Activated CD4-positive, alpha-beta T cell treated with anti-CD3 and anti-CD28 coated beads, Interleukin-2, Interleukin-6, amounts not matched to agents 100 ng/mL and 50 ng/mL, durations not matched to agents 16 hours and 8 hours (primary cell): ENCODE measurements around the gene ISCA2.
"Not testable (repeated sequence)": the region's sequence is repeated elsewhere in the genome, so short reads cannot be mapped to it uniquely, and the experiment has no call there.

Experiments
- DNase-seq: peaks from one replicate; pipeline ENCODE4 v3.0.0-alpha.2; 2020

The ISCA2 gene, protein sequence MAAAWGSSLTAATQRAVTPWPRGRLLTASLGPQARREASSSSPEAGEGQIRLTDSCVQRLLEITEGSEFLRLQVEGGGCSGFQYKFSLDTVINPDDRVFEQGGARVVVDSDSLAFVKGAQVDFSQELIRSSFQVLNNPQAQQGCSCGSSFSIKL

DNA sequence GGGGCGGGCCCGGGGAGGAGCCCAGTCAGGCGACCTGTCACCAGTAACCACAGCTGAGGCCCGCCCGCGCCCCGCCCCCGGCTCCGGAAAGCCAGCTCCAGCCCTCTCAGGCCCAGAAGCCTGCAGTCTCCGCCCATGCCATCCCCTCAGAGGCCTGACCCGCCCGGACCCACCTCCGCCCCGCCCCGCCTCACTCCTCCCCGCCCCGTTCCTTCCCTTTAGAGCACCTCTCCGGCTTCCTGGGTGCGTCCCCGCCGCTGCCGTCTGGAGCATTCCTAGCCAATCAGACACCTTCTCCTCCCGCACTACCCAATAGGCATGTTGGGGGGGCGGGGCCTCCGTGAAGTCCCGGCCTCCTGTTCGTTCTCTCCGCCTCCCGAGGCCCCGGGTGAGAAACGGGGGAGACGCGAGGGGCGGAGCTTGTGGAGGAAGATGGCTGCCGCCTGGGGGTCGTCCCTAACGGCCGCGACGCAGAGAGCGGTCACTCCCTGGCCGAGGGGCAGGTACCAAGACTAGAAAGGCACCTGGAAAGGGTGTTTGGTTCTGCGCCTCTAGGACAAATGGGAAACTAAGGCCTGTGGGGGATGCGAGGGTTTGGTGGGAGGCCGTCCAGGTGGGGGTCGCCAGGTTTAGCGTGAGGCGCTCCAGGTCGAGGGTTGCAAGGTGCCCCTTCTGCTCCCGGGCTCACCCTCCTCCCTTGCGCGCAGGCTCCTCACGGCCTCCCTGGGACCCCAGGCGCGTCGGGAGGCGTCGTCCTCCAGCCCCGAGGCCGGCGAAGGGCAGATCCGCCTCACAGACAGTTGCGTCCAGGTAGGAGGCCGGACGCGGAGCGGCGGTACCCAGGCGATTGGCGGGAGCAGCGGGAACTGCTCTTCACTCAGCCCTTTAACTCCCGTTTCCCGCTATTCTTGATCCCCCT lies at the start of gene ISCA2:
Gene ISCA2, plus strand, starts transcription at position 423 of the 919 bp plus-strand sequence. Its CDS starts 10 bp downstream, at position 433.
- peak; percentile 100 for DNase-seq

DNA sequence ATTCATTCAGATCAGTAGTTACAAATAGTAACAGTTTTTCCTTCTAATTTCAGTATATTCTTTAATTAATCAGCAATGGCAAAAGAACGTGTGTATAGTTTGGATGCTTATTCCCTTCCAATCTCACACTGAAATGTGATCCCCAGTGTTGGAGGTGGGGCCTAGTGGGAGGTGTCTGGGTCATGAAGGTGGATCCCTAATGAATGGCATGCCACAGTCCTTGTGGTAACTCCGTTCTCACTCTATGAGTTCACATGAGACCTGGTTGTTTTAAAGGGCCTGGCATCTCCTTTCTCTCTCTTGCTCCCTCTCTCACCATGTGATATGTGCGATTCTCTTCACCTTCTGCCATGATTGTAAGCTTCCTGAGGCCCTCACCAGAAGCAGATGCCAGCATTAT lies 48.7 kb upstream of the ISCA2 start:
- DNase-seq, result no peak

DNA sequence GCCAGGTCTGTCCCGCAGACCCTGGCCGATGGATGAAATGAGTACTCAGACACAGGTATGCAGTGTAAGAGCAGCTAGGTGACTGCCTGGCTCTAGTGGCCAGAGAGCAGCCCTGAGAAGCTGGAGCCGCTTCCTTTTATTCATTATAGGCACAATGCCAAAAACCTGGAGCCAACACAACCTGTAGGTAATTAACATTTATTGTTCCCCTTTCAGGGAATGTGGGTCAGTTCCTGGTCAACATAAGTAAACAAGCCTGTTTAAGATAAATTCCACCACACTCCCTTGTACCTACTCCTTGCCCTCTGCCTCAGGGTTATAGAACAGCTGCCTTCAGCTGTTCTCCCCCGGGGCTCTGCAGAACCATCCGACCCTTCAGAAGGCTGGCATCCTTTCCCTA lies 39.2 kb upstream of the ISCA2 start:
- DNase-seq, result not testable (repeated sequence)

DNA sequence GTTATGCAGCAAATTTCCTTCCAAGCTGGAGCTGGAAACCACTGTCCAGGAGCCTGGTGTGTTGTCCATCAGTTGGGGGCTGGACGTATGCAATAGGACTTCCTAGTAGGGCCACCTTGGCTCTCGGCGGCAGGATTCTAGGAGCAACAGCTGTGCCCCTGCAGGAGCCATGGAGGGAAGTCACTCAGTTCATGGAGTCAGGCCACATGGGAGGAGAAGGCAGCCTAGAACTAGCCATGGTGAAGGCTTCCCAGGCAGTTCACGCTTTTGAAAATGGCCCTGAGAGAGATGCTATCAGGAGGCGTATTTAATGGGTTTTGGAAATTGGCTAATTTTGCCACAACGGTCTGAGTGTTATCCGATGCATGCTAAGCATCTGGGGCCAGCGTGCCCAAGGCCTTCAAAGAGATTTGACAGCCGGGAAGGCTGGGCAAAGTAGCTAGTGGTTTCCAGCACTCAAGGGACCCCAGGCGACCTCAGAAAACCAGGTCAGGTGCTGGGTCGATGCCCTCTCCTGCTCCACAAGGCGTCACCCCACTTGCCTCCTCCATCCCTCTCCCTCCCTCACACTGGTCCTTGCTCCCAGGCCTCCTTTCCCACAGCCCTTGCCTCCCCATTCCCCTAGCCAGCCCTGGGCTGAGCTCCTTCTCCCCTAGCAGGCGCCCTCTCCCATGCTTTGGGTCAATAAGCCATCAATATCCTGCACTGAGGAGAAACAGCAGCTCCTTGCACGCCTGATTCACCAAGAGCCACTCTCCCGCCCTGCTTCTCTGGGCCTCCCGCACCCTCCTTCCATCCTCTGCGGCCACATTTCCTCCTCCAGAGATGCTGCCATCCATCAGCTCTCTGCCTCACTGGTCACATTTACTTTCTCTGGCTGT lies 36.6 kb upstream of the ISCA2 start:
- DNase-seq, result no peak

DNA sequence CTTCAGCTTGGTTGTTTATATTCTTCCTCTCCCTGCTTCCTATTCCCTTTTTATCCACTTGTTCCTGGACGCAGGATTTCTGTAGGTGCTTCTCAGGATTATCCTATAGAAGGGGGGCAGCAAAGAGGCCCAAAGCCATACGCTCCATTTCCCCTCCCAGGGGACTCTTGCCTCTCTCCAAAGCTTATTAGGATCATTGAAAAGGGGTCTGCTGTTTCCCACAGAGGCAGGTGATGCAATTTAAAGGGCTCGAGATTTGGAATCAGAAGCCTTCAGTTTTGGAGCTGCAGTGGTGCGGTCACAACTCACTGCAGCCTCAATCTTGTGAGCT lies 36.0 kb upstream of the ISCA2 start:
- no peak for DNase-seq

DNA sequence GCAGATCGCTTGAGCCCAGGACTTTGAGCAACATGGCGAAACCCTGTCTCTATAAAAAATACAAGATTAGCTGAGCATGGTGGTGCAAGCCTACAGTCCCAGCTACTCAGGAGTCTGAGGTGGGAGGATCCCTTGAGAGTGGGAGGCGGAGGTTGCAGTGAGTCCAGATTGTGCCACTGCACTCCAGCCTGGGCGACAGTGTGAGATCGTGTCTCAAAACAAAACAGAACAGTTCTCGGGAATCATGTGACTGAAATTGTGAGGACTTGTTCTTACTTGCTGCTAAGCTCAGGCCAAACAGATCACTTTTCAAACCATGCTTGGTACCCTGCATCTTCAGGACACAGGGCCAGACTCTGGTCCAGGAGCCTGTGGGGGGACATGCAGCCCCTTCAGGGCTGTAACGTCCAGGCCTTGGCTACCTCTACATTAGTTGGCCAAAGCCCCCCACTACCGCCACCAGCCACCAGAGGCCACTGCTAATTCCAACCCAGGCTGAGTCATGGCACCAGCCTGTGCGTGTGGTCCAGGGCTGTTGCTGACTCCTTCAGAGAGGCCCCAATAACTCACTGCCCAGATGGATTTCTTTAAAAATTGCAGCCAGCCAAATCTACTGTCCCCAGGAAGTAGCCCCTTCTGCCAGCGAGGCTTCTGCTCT lies 34.1 kb upstream of the ISCA2 start:
- peak; percentile 26 for DNase-seq

DNA sequence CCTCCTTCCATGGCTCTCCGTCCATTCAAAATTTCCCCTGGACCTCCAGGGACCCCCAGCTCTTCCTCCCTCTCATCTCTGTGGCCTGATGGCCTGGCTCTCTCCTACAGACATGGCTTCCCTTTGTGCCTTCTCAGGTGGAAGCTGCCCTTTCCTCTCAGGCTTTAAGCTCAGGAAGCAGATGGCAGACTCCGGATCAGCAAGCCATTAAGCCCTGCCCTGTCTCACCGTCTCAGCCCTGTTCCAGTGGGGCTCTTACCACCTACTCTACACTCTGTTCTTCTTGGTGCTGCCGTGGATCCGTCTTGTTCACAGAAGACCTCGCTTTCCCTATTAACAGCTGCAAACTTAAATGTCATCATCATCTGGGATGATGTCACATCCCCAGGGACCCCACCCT lies 33.6 kb upstream of the ISCA2 start:
- DNase-seq, result no peak

DNA sequence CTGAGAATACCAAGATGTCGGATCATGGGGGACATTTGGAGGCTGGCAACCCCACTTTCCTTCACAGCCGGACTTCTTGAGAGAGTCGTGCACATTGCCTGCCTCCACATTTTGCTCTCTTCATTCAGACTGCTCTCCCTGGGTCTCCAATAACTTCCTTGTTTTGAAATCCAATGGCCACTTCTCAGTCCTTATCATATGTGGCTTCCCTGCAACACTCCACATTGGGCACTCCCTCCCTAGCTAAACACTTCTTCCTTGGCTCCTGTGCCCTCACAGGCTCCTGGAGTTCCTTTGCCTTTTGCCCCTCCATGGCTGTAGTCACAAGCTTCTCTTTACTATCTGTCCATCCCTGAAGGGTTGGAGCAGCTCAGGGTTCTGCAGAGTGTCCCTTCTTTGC lies 30.6 kb upstream of the ISCA2 start:
- DNase-seq, result no peak

DNA sequence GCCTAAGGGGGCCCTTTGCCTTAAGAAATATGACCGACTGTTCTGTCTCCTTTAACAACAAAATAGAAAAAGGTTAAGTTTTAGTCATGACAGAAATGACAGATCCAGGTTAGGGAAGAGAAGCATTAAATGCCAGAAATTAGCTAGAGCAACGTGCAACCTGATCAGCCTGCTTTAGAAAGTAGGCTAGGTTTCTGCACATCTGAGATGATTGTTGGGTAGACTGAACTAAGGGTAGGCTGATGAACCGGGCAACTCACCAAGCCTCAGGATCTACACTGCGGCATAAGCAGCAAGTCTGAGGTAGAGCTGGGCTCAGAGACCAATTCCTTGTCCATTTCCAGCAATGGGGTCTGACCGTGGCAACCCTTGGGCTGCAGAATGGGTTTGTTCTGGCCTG lies 29.9 kb upstream of the ISCA2 start:
- no peak for DNase-seq

DNA sequence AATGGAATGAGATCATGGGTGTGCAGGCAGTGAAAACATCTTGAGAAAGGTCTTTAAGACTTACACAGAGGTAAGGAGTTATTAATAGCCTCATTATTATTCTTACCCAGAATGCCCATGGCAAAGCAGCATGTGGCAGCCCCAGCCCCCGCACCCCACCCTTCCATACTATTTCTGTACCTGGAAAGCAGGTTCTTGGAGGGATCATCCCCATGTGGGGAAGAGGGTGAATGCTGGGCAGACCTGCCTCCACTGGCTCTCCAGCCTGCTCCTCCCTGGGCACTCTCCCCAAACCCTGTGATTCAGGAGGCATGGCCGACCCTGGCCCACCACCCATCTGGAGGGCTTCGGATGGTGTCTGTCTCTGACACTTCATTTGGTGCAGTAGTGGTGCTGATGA lies 28.8 kb upstream of the ISCA2 start:
- no peak for DNase-seq

DNA sequence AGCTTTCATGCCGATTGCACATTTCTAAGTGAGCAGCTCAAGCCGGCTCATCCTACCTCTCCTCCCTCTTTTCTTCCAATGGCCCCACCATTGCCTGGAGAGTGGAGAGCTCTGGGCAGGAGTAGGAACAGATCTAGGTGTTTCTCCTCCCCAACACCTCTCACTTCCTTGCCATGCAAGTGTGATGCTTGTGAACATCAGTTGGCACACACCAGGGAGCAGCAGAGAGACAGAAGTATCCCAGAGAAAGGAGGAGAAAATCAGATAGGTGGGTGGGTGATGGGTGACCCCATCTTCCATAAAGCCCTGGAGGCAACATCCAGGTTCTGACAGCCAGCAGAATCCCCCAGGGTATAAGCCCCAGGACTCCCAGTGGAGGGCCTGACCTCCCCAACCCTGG lies 28.2 kb upstream of the ISCA2 start:
- DNase-seq, result no peak

DNA sequence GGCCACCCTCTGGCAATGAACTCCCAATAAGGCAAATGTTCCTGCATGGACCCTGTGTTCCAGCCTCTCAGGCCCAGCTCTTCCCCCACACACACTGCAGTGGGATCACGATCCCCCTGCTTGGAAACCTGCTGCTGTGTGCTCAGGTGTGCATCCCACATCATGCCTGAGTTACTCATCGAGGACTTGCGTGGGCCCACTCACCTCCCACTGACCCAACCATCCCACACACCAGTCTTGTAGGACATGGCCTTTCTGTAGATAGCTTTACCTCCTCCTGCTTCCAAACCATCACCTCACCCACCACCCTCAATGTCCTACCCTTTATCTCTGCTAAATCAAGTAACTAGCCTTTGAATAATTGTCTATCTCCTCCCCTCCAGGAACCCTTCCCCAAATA lies 25.1 kb upstream of the ISCA2 start:
- no peak for DNase-seq

DNA sequence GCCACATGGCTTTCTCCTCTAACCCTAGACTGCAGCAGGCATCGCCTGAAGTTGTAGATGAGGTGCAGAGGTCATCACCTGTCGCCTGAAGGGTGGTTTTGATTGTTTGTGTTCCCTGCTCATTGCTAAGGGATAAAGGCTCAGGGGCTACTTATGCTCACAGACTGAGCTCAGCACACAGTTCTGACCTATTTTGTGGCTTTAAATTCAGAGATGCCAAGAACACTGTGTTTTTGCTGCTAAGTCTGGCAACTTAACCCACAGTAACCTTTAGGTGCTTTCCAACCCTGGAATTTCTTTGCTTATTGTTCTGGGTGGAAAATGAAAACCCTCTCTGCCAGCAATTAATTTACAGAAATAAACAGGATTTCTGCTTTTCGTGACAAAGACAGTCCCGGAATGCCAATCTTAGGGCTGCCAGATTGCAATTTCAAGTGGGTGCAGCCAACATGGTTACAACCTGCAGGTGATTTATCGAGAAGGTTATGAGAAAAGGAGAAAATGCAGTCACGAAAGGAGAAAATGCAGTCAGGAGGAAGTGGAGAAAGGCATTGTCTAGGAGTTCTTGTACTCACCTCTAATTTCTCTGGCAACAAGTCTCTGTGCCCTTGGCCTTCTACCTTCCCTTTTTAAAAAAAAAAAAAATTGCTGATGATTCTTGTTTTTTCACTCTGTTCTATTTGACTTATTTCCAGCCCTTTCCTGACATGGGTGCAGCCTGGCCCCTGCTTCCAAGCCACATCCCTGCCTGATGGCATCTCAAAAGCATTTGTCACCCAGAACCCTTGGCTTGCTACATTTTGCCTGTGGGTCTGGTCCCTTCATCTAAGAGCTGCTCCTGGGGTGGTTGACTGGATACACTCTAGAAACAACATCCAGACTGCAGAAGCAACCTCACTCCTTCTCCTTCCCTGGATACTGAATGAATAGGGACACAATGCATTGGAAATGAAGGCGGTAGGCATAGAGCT lies 23.7 kb upstream of the ISCA2 start:
- no peak for DNase-seq

DNA sequence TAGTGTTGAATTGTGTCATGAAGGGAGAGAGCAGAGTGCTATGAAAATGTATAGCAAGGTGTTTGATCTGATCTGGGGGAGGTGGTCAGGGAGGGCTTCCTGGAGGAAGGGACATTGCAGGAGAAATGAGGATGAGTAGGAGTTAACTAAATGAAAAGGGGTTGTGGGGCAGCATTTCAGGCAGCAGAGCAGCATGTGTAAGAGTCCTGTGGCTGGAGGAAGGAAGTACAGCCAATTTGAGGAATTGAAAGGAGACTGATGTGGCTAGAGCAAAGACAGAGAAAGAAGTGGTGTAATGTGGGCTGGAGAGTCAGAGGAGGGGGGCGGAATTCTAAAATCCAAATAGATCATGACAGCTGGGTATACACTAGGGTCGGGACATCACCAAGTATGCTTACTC lies 21.0 kb upstream of the ISCA2 start:
- no peak for DNase-seq

DNA sequence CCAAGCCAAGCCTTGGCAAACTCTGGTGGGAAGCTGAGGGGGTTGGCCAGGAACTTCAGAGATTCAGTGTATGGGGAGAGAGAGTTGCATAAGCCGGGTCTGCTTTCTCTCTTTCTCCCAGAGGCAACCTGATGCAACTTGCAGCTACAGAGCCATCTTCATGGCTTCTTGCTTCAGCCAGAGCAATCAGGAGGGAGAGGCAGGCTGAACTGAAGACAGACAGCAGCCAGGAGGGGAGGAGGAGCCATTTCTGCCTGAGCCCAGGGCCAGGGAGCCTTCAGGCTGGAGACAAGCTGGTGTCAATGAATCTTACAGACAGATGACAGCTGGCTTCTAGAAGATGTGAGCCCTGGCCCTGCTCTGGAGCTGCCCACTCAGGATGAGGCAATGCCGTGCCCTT lies 19.2 kb upstream of the ISCA2 start:
- no peak for DNase-seq

DNA sequence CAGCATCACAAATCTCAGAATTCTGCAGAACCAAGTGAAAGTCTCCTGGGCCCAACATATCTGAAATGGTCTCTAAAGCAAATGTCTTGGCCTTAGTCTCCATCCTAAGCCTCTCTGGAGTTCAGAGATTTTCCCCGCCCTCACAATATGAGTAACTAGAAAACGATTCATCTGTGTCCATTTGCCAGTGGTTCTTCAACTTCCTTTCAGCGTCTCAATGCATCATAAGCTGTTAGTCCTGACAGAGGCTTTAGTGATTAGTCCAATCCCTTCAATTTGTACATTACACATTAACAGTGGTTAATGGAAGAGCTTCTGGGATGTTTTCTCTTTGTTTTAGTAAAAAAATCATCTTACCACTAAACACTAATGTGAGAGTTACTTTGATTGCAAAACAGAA lies 17.9 kb upstream of the ISCA2 start:
- no peak for DNase-seq

DNA sequence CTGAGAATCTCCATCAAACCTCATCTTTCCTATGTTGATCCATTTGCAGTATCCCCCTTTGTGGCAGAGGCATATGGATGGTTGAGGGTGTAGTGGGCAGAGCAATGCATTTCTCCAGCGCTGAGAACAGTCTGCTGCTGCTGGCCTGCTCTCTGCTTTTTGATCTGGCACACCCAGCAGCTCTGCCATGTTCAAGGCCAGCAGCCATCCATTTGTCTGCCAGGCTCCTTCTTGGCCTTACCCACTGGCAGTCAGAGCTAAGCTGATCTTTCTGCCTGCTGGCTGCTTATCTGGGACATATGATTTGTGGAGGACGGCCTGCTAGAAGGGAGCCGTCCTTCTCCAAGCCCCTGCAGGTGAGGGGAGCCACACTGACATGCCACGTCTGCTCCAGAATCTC lies 17.5 kb upstream of the ISCA2 start:
- DNase-seq, result no peak

DNA sequence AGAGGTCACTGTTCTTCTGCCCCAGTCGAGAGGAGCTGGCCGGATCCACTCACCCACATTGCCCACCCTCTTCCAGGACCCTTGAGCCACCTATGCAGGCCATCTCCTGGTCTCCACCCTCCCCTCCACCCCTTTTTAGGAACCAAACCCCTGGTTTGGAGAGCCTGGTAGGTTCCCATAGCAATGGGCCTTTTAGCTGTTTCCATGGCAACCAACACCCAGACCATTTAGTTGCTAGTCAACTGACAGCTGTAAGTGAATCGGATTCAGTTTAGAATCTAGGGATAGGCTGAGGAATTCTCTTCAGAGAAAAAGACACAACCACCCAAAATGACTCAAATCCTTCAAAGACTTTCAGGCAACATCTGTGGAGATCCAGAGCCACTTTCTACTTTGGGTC lies 17.0 kb upstream of the ISCA2 start:
- no peak for DNase-seq

DNA sequence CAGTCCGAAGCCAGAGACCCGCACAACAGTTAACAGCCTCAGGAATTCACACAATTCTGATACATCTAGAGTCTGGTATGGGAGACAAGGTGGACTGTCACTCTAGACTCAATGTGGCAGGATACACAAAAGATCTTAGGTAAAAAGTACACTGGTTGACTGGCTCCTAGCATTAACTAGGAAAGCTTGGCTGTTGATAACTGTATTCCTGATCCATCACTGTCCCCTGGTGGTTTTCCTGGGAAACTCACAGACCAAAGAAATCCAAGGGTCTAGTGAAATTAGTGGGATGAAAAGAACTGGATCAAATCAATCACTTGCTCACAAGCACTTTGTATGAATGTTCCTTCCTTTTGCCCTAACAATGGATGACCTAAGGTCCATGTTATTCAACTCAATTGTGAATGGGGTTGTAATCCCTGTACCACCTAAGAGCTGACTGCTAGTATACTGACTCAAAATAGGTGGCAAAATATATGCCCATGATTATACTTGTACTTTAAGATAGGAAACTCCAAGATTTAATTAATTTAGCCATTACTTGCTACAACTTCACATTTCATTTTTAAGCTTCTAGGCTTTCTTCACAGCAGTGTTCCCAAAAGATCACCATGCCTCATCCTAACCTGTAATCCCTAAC lies 14.4 kb upstream of the ISCA2 start:
- DNase-seq, result no peak

DNA sequence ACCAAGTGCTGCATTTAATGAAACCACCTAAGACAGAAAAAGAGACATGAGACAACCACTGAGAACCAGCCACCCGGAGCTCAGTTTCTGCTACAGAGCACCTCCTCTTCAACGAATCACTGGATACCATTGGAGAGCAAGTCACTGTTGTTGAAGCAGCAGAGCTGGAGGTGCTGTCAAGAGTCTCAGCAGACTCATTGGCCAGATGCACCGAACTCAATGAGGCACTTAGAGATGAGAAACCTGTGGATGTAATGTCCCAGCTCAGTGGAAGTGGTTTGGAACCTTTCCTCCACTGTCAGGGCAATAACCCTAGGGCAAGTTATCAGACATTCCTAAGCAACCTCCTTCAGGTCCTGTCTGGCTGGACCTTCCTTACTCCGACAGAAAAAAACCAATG lies 13.5 kb upstream of the ISCA2 start:
- no peak for DNase-seq

DNA sequence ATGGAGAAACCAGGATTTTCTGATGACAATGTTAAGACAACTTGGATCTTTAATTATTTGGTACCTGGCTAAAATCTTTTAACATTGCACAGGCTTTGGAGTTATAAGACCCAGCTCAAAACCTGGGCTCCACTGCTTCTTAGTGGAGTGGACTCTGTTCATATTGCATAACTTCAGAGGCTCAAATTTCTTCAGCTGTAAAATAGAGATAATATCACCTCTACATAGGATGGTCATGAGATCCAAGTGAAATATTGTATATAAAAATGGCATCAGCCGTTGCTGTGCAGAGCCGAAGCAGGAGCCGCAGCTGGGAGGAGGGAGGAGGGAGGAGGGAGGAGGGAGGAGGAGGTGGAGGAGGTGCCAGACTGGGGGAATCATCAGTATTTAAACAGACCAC lies 11.0 kb upstream of the ISCA2 start:
- DNase-seq, result no peak

DNA sequence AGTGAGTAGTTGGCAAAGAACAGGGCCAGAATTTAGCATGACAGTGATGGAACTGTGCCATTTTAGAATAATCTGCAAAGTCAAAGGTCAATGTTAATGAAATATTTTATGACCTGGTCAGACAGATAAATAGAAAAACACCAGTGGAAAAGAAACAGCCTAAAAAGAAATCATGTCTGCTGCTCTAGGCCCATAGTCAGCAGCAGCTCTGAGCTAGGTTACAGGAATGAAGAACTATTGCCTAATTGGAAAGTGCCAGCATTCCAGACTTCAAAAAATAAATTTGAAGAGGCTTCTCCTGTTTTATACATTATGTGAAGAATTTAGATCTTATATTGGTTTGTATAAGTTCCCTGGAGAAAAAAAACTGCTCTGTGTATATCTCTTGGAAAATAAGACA lies 10.2 kb upstream of the ISCA2 start:
- no peak for DNase-seq
